ENCODE data around the gene ARID1B.

ARID1B gene

DNA sequence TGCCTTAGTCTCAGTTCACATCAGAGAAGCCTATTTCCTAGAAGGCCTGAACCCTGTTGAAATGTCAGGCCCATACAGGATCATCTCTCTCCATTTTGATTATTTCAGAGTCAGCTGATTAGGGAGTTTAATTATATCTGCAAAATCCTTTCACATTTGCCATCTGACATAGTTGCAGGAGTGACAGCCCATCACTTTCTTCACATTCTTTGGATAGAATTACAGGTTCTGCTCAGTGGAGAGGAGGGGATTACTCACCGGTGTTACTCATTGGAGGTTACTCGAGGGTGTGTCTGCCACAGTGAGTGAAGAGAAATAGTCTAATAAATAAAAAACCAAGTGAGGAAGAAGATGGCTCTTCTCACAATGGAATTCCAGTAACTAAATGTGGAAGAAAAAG, 329.3 kb downstream of the ARID1B start:
- Histone ChIP-seq H3K27ac (peak overlapping the region; percentile 94), H3K36me3 (replicated peaks) (no peaks in the 10 kb centered on the region), H3K27me3 (replicated peaks) (no peaks in the 10 kb centered on the region), H3K4me3 (ENCODE audit: low read depth, low read length) (no peak overlapping the region)
- DNase-seq, result peak; percentile 74
- in situ Hi-C loops (cut with HindIII; ENCODE audit: low pct_ligation_motif_present, low sequenced_read_pairs), result no loop called here
- TF ChIP-seq, protein P1, sequence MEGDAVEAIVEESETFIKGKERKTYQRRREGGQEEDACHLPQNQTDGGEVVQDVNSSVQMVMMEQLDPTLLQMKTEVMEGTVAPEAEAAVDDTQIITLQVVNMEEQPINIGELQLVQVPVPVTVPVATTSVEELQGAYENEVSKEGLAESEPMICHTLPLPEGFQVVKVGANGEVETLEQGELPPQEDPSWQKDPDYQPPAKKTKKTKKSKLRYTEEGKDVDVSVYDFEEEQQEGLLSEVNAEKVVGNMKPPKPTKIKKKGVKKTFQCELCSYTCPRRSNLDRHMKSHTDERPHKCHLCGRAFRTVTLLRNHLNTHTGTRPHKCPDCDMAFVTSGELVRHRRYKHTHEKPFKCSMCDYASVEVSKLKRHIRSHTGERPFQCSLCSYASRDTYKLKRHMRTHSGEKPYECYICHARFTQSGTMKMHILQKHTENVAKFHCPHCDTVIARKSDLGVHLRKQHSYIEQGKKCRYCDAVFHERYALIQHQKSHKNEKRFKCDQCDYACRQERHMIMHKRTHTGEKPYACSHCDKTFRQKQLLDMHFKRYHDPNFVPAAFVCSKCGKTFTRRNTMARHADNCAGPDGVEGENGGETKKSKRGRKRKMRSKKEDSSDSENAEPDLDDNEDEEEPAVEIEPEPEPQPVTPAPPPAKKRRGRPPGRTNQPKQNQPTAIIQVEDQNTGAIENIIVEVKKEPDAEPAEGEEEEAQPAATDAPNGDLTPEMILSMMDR (IDR thresholded peaks at IDR 0.05; ENCODE audit: low read depth, low read length, missing control alignments), result no peak

DNA sequence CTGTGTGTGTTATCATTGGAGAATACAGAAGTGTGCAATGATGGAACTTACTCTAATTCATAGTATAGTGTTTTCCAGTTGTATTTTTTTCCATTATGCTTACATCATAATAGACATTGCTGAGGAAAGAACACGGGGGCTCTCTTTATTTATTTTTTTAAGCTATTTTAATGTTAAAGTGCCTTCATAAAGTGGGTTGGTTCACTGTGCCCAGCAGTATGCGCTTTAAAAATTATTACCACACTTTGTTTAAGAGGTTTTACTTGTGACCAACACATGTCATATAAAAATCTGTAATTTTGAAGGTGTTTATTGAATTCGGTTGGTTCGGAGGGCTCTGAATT, 330.4 kb downstream of the ARID1B start:
- H3K27ac ChIP-seq, result peak overlapping the region; percentile 94
- DNase-seq, result no peak
- no peaks in the 10 kb centered on the region for H3K27me3 ChIP-seq (replicated peaks)
- in situ Hi-C loops (cut with HindIII; ENCODE audit: low pct_ligation_motif_present, low sequenced_read_pairs), result no loop called here
- TF ChIP-seq, protein P1 (IDR thresholded peaks at IDR 0.05; ENCODE audit: low read depth, low read length, missing control alignments), result no peak
- H3K4me3 ChIP-seq (ENCODE audit: low read depth, low read length), result no peak overlapping the region
- H3K36me3 ChIP-seq (replicated peaks), result no peaks in the 10 kb centered on the region

DNA sequence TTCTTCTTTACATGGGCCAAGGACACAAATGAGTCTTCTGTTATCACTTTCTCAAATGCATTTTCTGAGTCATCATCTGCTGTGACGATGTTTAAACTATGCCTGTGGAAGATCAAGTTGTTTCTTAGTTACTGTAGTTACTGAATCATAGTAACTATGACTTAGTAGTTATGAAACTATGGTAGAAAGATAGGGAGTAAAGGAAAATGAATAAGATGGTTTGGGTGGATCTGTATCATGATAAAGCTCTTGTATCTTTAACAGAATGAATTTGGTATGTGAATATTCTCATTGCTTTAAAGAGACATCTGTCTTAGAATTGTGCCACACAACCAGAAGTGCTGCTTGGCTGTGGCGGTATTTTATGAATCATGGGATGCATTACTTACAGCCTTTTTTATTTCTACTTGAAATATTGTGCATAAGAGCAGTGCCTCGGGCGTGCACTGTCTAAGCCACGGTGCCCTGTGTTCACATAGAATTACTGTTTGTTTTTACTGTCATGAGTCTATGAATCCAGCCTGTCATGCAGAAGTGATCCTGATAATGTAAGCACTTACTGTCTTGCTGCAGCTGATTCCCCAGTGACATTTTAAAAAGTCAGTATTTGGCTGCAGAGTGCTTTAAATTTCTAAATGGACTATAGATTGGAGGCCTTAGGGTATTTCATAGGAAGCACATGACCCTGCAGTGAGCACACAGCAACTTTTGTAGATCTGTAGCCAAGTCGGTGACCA, 330.9 kb downstream of the ARID1B start:
- in situ Hi-C loops (cut with HindIII; ENCODE audit: low pct_ligation_motif_present, low sequenced_read_pairs), result no loop called here
- H3K4me3 ChIP-seq (ENCODE audit: low read depth, low read length), result no peak overlapping the region
- no peaks in the 10 kb centered on the region for H3K27me3 ChIP-seq (replicated peaks)
- peak overlapping the region; percentile 94 for H3K27ac ChIP-seq
- TF ChIP-seq, protein P1 (IDR thresholded peaks at IDR 0.05; ENCODE audit: low read depth, low read length, missing control alignments), result no peak
- no peaks in the 10 kb centered on the region for H3K36me3 ChIP-seq (replicated peaks)
- DNase-seq, result peak; percentile 92

DNA sequence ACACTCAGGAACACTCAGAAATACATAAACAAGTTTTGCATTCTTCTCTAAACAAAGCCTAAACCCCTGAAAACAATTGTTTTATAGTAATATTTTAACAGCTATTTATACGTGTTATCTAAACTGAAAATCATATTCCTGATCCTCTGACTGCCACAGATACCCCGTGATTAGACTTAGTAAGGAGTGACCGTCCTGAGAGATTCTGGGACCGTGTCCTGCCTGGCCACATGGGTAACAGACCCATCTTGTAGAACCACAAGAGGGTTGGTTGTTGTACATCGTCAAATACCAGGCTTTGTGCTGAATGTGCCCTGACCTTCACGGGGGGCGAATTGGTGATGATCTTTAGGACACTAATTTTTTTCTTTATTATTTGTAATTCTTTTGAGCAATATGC, 331.7 kb downstream of the ARID1B start:
- no peaks in the 10 kb centered on the region for H3K36me3 ChIP-seq (replicated peaks)
- no peaks in the 10 kb centered on the region for H3K27me3 ChIP-seq (replicated peaks)
- DNase-seq, result no peak
- TF ChIP-seq, protein P1 (IDR thresholded peaks at IDR 0.05; ENCODE audit: low read depth, low read length, missing control alignments), result no peak
- in situ Hi-C loops (cut with HindIII; ENCODE audit: low pct_ligation_motif_present, low sequenced_read_pairs), result no loop called here
- no peak overlapping the region for H3K4me3 ChIP-seq (ENCODE audit: low read depth, low read length)
- peak overlapping the region; percentile 94 for H3K27ac ChIP-seq

DNA sequence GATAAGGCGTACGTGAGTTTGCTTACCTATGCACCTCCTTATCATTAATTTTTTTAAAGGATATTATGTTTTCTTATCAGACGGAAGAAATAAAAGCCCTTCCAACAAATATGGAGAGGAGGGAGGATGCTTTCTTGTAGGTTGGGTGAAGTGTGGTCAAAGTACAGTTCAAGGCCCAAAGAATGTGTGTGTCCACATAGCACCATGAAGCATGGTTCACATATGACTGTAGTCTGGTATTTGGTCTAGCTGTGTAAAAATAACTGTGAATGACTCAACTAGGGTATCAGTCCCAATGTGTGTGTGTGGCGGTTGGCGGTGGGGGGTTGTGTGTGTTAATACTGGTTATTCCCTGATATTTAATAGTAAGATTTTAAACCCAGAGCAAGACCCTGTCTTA, 333.4 kb downstream of the ARID1B start:
- Histone ChIP-seq H3K27ac (peak overlapping the region; percentile 53), H3K27me3 (replicated peaks) (no peaks in the 10 kb centered on the region), H3K4me3 (ENCODE audit: low read depth, low read length) (no peak overlapping the region), H3K36me3 (replicated peaks) (no peaks in the 10 kb centered on the region)
- TF ChIP-seq, protein P1 (IDR thresholded peaks at IDR 0.05; ENCODE audit: low read depth, low read length, missing control alignments), result no peak
- in situ Hi-C loops (cut with HindIII; ENCODE audit: low pct_ligation_motif_present, low sequenced_read_pairs), result no loop called here
- peak; percentile 85 for DNase-seq

DNA sequence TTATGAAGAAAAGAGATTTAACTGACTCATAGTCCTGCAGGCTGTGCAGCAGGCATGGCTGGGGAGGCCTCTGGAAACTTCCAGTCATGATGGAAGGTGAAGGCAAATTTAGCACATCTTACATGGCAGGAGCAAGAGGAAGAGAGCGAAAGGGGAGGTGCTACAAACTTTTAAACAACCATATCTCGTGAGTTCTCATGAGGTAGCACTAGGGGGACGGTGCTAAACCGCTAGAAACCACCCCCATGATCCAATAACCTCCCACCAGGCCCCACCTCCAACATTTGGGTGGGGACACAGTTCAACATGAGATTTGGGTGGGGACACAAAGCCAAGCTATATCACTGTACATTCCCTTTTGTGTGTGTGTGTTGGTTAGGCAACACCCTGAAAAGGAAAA, 336.2 kb downstream of the ARID1B start:
- Histone ChIP-seq H3K4me3 (ENCODE audit: low read depth, low read length) (no peak overlapping the region), H3K36me3 (replicated peaks) (no peaks in the 10 kb centered on the region), H3K27ac (no peak overlapping the region), H3K27me3 (replicated peaks) (no peaks in the 10 kb centered on the region)
- in situ Hi-C loops (cut with HindIII; ENCODE audit: low pct_ligation_motif_present, low sequenced_read_pairs), result no loop called here
- DNase-seq, result no peak
- TF ChIP-seq, protein P1 (IDR thresholded peaks at IDR 0.05; ENCODE audit: low read depth, low read length, missing control alignments), result no peak
